RWPE2 (cell line): ENCODE measurements around the gene POLR2H.

Experiments used
- ATAC-seq: fragments of 200-7000 bp; cut with Tn5 transposase; 3 replicates; pipeline ENCODE4 v1.9.1; 2021; ENCODE audit warnings: low read depth
- DNase-seq: peaks from one replicate; pipeline ENCODE4 v3.0.0-alpha.2; 2020; ENCODE audit warnings: low spot score
- H3K27ac ChIP-seq: fragments of 450-650 bp; 2 replicates; pipeline ENCODE4 v1.5.1; 2017; ENCODE audit warnings: mild to moderate bottlenecking; ENCODE audit not compliant: poor library complexity, severe bottlenecking
- H3K27me3 ChIP-seq: fragments of 250-450 bp; sonication (Bioruptor Pico); 2 replicates; pipeline ENCODE4 v1.5.1; 2021; ENCODE audit warnings: mild to moderate bottlenecking, moderate library complexity; ENCODE audit not compliant: insufficient read depth, poor library complexity, severe bottlenecking
- H3K36me3 ChIP-seq: fragments of 250-450 bp; sonication (Bioruptor Pico); 2 replicates; pipeline ENCODE4 v1.5.1; 2020; ENCODE audit warnings: low read depth, mild to moderate bottlenecking, moderate library complexity
- H3K4me1 ChIP-seq: fragments of 250-450 bp; sonication (Bioruptor Pico); 2 replicates; pipeline ENCODE4 v1.5.1; 2021; ENCODE audit warnings: mild to moderate bottlenecking, moderate library complexity; ENCODE audit not compliant: insufficient read depth, poor library complexity, severe bottlenecking
- H3K4me3 ChIP-seq: fragments of 250-450 bp; sonication (Bioruptor Pico); 2 replicates; pipeline ENCODE4 v1.5.1; 2021; ENCODE audit warnings: mild to moderate bottlenecking, moderate library complexity; ENCODE audit not compliant: severe bottlenecking
- H3K9me3 ChIP-seq: fragments of 250-450 bp; sonication (Bioruptor Pico); 2 replicates; pipeline ENCODE4 v1.5.1; 2021; ENCODE audit warnings: mild to moderate bottlenecking, moderate library complexity; ENCODE audit not compliant: severe bottlenecking
- TF ChIP-seq, protein P1 (sequence below): fragments of 450-650 bp; IDR thresholded peaks from one replicate; pipeline ENCODE4 v1.5.1; 2017; ENCODE audit warnings: mild to moderate bottlenecking, moderate library complexity; ENCODE audit not compliant: poor library complexity, severe bottlenecking

POLR2H gene

GRCh38 chr3:184395320-184395660 is 33.8 kb downstream of the POLR2H start:
- H3K27ac ChIP-seq: no peak overlapping the region
- H3K36me3 ChIP-seq: no peaks in the 10 kb centered on the region
- DNase-seq: no peak
- H3K9me3 ChIP-seq: no peaks in the 10 kb centered on the region
- H3K27me3 ChIP-seq: peaks cover 7% of the 10 kb centered on the region
- no peaks in the 10 kb centered on the region for H3K4me1 ChIP-seq
- no peak for ATAC-seq
- H3K4me3 ChIP-seq: no peak overlapping the region
- TF ChIP-seq, protein P1, sequence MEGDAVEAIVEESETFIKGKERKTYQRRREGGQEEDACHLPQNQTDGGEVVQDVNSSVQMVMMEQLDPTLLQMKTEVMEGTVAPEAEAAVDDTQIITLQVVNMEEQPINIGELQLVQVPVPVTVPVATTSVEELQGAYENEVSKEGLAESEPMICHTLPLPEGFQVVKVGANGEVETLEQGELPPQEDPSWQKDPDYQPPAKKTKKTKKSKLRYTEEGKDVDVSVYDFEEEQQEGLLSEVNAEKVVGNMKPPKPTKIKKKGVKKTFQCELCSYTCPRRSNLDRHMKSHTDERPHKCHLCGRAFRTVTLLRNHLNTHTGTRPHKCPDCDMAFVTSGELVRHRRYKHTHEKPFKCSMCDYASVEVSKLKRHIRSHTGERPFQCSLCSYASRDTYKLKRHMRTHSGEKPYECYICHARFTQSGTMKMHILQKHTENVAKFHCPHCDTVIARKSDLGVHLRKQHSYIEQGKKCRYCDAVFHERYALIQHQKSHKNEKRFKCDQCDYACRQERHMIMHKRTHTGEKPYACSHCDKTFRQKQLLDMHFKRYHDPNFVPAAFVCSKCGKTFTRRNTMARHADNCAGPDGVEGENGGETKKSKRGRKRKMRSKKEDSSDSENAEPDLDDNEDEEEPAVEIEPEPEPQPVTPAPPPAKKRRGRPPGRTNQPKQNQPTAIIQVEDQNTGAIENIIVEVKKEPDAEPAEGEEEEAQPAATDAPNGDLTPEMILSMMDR: no peak

DNA sequence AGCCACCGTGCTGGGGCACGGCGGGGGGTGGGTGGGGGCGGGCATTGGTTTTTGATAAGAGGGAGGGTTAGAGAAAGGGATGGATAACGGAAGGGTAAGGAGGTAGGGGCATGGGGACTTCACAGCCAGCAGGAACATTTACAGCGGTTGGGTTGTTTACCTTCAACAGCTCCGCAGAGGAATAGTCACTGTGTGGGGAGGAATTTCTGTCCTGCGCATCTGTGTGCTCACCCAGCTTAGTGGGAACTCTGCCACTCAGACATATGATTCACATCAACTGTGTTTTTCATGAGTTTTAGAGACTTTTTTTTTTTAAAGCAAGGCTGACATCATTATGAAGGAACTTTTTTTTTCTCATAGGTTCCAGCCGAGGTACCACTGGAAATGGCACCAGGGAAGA is 37.9 kb downstream of the POLR2H start:
- no peak overlapping the region for H3K27ac ChIP-seq
- no peak overlapping the region for H3K4me3 ChIP-seq
- H3K27me3 ChIP-seq: peaks cover 19% of the 10 kb centered on the region
- TF ChIP-seq, protein P1: no peak
- no peaks in the 10 kb centered on the region for H3K9me3 ChIP-seq
- no peaks in the 10 kb centered on the region for H3K36me3 ChIP-seq
- H3K4me1 ChIP-seq: no peaks in the 10 kb centered on the region
- ATAC-seq (no peak), DNase-seq (no peak)

DNA sequence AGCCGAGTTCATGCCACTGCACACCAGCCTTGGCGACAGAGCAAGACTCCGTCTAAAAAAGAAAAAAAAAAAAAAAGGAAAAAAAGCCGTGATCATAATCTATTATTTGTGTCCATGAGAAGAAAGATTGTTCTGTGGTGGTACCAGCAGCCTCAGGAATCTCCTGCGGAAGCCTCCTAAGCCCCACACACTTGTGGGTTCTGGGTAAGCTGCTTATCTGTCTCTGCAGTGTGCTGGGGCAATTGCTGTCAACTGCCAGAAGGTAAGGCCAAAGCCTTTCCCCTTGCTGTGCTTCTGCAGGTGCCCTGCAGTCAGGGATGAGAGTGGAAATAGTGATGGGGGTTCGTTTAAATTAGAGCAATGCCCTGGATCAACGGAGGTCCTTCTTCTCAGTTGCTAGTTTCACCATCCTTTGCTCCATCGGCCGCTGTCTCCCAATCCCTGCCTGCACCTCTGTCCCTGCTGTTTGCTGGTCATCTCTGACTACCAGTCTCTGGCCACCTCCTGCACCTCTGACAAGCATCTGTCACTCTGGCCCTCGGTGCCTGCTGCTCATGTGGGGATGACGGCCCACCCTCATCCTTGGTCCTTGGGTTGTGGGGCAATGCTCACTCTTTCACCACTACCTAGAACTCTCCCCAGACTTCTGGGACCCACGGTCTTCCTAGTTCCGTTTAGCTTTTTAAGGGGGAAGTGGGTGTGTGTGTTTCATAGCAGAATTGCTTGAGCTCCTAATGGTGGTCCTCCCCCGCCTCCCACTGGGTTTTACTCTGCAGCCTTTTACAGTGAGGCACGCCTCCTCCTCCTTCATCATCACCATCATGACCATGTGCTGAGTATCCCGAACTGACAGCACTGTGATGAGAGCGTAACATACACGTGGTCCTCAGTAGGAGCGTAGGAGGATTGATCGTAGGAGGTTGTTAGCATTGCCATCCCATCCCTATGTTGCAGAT is 43.8 kb downstream of the POLR2H start:
- TF ChIP-seq, protein P1: no peak
- ATAC-seq (no peak), DNase-seq (no peak)
- Histone ChIP-seq H3K4me3 (no peak overlapping the region), H3K36me3 (no peaks in the 10 kb centered on the region), H3K4me1 (no peaks in the 10 kb centered on the region), H3K9me3 (no peaks in the 10 kb centered on the region), H3K27me3 (peaks cover 12% of the 10 kb centered on the region), H3K27ac (no peak overlapping the region)

- no peaks in the 10 kb centered on the region for H3K4me1 ChIP-seq
- TF ChIP-seq, protein P1: no peak
- ATAC-seq: no peak
Observed at GRCh38 chr3:184409331-184409926, 47.9 kb downstream of the POLR2H start.

More at GRCh38 chr3:184409331-184409926, 47.9 kb downstream of the POLR2H start:
- no peaks in the 10 kb centered on the region for H3K27me3 ChIP-seq
- H3K9me3 ChIP-seq: no peaks in the 10 kb centered on the region
- no peak for DNase-seq
- H3K4me3 ChIP-seq: no peak overlapping the region
- no peaks in the 10 kb centered on the region for H3K36me3 ChIP-seq
- no peak overlapping the region for H3K27ac ChIP-seq
